Neural crest cell (in vitro differentiated cells): Measurements from ENCODE around the gene ZNF679. TPM values are rescaled to one million over a fixed set of nuclear protein-coding genes. Genes with fewer than 3 reads are reported as not detected.
"Not testable (repeated sequence)": the region's sequence is repeated elsewhere in the genome, so short reads cannot be mapped to it uniquely, and the experiment has no call there.

Source experiments
- DNase-seq: peaks from one replicate; pipeline ENCODE4 v3.0.0; 2021; ENCODE audit warnings: low read depth, mixed read lengths, low spot score
- H3K27ac Mint-ChIP-seq: one replicate; pipeline ENCODE4 v1.8.0; 2021; ENCODE audit warnings: mild to moderate bottlenecking, mixed read lengths; ENCODE audit not compliant: unreplicated experiment
- H3K27me3 Mint-ChIP-seq: 2 replicates; pipeline ENCODE4 v1.8.0; 2021; ENCODE audit warnings: low read depth, mild to moderate bottlenecking, mixed read lengths
- H3K36me3 Mint-ChIP-seq: 2 replicates; pipeline ENCODE4 v1.8.0; 2021; ENCODE audit warnings: low read depth, mild to moderate bottlenecking, mixed read lengths
- H3K4me1 Mint-ChIP-seq: 2 replicates; pipeline ENCODE4 v1.8.0; 2021; ENCODE audit warnings: mixed read lengths
- H3K4me3 Mint-ChIP-seq: one replicate; pipeline ENCODE4 v1.8.0; 2021; ENCODE audit warnings: mild to moderate bottlenecking, mixed read lengths
- H3K9me3 Mint-ChIP-seq: 2 replicates; pipeline ENCODE4 v1.8.0; 2021; ENCODE audit warnings: mixed read lengths
- CTCF ChIP-seq: fragments of 200-600 bp; sonication (generic); conservative IDR thresholded peaks from 2 replicates; pipeline ENCODE4 v1.5.0; 2021; ENCODE audit warnings: antibody characterized with exemption, mild to moderate bottlenecking
- total RNA-seq: library from RNA; stranded (reverse); gene quantifications from 2 replicates; pipeline ENCODE4 v1.2.1, GENCODE V29; 2021

Gene ZNF679
- total RNA-seq, 1 donor from 2014 or later: not detected

- no peak overlapping the region for H3K4me3 Mint-ChIP-seq
- DNase-seq: no peak
- no peaks in the 10 kb centered on the region for H3K4me1 Mint-ChIP-seq
- no peaks in the 10 kb centered on the region for H3K27me3 Mint-ChIP-seq
- H3K27ac Mint-ChIP-seq: no peak overlapping the region
- no peak for TF ChIP-seq CTCF
- peaks cover 6% of the 10 kb centered on the region for H3K36me3 Mint-ChIP-seq
- peaks cover 20% of the 10 kb centered on the region for H3K9me3 Mint-ChIP-seq
Measured at GRCh38 chr7:64184376-64184775, 43.9 kb upstream of the ZNF679 start.

GRCh38 chr7:64187408-64187807, 40.9 kb upstream of the ZNF679 start:
- Mint-ChIP-seq H3K9me3 (peaks cover 11% of the 10 kb centered on the region), H3K36me3 (peaks cover 2% of the 10 kb centered on the region)

GRCh38 chr7:64192148-64192704, 36.0 kb upstream of the ZNF679 start:
- H3K27ac Mint-ChIP-seq: no peak overlapping the region
- peaks cover 7% of the 10 kb centered on the region for H3K9me3 Mint-ChIP-seq
- no peaks in the 10 kb centered on the region for H3K27me3 Mint-ChIP-seq
- no peak for DNase-seq
- no peak overlapping the region for H3K4me3 Mint-ChIP-seq
- TF ChIP-seq CTCF: no peak
- peaks cover 2% of the 10 kb centered on the region for H3K36me3 Mint-ChIP-seq
- no peaks in the 10 kb centered on the region for H3K4me1 Mint-ChIP-seq

More at GRCh38 chr7:64187408-64187807, 40.9 kb upstream of the ZNF679 start:
- no peak overlapping the region for H3K27ac Mint-ChIP-seq
- no peak overlapping the region for H3K4me3 Mint-ChIP-seq
- no peak for TF ChIP-seq CTCF
- H3K27me3 Mint-ChIP-seq: no peaks in the 10 kb centered on the region
- no peak for DNase-seq
- no peaks in the 10 kb centered on the region for H3K4me1 Mint-ChIP-seq

- Mint-ChIP-seq H3K9me3 (peaks cover 7% of the 10 kb centered on the region), H3K4me3 (no peak overlapping the region), H3K27me3 (no peaks in the 10 kb centered on the region), H3K27ac (no peak overlapping the region), H3K4me1 (no peaks in the 10 kb centered on the region), H3K36me3 (peaks cover 2% of the 10 kb centered on the region)
- DNase-seq: no peak
- TF ChIP-seq CTCF: no peak
Measured at GRCh38 chr7:64192775-64193174, 35.5 kb upstream of the ZNF679 start.

- no peak for TF ChIP-seq CTCF
- Mint-ChIP-seq H3K27ac (no peak within 1 kb of the TSS), H3K27me3 (no peaks in the 10 kb centered on the region), H3K4me3 (no peak within 1 kb of the TSS), H3K4me1 (no peaks in the 10 kb centered on the region), H3K9me3 (peaks cover 6% of the 10 kb centered on the region), H3K36me3 (peaks cover 3% of the 10 kb centered on the region)
- no peak for DNase-seq
Measured at GRCh38 chr7:64206903-64207302, 21.4 kb upstream of the ZNF679 start, which contains the start of gene ZNF735. Gene ZNF735, plus strand, starts transcription at chr7:64207203. Its CDS starts 0 bp downstream, at chr7:64207203.

GRCh38 chr7:64219710-64220298, 8.5 kb upstream of the ZNF679 start:
- peaks cover 16% of the 10 kb centered on the region for H3K9me3 Mint-ChIP-seq
- H3K4me1 Mint-ChIP-seq, H3K27ac Mint-ChIP-seq, H3K4me3 Mint-ChIP-seq, DNase-seq, H3K27me3 Mint-ChIP-seq, H3K36me3 Mint-ChIP-seq: not testable (repeated sequence)
